Heart right ventricle (tissue), 16 donors: ENCODE measurements around the gene HBEGF. TPM values are rescaled to one million over a fixed set of nuclear protein-coding genes. Genes with fewer than 3 reads are reported as not detected.

ENCODE experiments used
- ATAC-seq, 8 donors: fragments of 200-7000 bp; cut with Tn5 transposase; one replicate each; pipeline ENCODE4 v1.9.1; 2020; ENCODE audit warnings: mild to moderate bottlenecking in 8 of 8, moderate library complexity in 8 of 8, moderate number of reproducible peaks in 1 of 8
- DNase-seq, 2 donors: peaks; one replicate each; pipeline ENCODE4 v3.0.0-alpha.2; 2020
- H3K27ac ChIP-seq, 10 donors: fragments of 200-600 bp; sonication (generic) in 2 of 10; one replicate each; pipeline versions ENCODE4 v1.5.0 to v1.8.0; 2020 to 2022; ENCODE audit warnings: mild to moderate bottlenecking in 3 of 10
- H3K27me3 ChIP-seq, 7 donors: fragments of 200-600 bp; one replicate each; pipeline ENCODE4 v1.8.0; 2021 to 2022; ENCODE audit warnings: mild to moderate bottlenecking in 2 of 7
- H3K36me3 ChIP-seq, 9 donors: fragments of 200-600 bp; sonication (generic) in 1 of 9; one replicate each; pipeline versions ENCODE4 v1.5.0 to v1.8.0; 2020 to 2022; ENCODE audit warnings: mild to moderate bottlenecking in 2 of 9
- H3K4me1 ChIP-seq, 9 donors: fragments of 200-600 bp; sonication (generic) in 1 of 9; one replicate each; pipeline versions ENCODE4 v1.5.0 to v1.8.0; 2020 to 2022; ENCODE audit warnings: mild to moderate bottlenecking in 4 of 9
- H3K4me3 ChIP-seq, 10 donors: fragments of 200-600 bp; sonication (generic) in 2 of 10; one replicate each; pipeline versions ENCODE4 v1.5.0 to v1.8.0; 2020 to 2022; ENCODE audit warnings: mild to moderate bottlenecking in 7 of 10, moderate library complexity in 2 of 10
- H3K9me3 ChIP-seq, 11 donors: fragments of 200-600 bp in 10 of 11; sonication (generic) in 2 of 11; one replicate each; pipeline versions ENCODE4 v1.5.0 to v1.8.0; 2013 to 2022; ENCODE audit warnings: mild to moderate bottlenecking in 2 of 11, control low read depth in 1 of 11, moderate library complexity in 1 of 11
- CTCF ChIP-seq, 9 donors: fragments of 200-600 bp; sonication (generic) in 2 of 9; IDR thresholded peaks; one replicate each; pipeline versions ENCODE4 v1.5.0 to v1.8.0; 2021 to 2022; ENCODE audit warnings: antibody characterized with exemption in 9 of 9, mild to moderate bottlenecking in 5 of 9, moderate library complexity in 1 of 9
- WGBS, 2 donors: extraction: QIAGEN DNeasy Blood & Tissue Kit; methylation state at CpG; one replicate each; pipeline ENCODE4 v1.1.7; 2013; ENCODE audit warnings: inconsistent platforms in 1 of 2; 5-methylcytosine and 5-hydroxymethylcytosine counted together
- intact Hi-C, 10 donors: fragments of 100-400 bp; cut with DNase I; formaldehyde crosslinking; loops; one replicate each; pipeline versions ENCODE4 v1.11.1 to v1.14.2; 2022
- polyA plus RNA-seq, 2 donors: library from polyadenylated mRNA; stranded (reverse); fragments of 200-250 nt; gene quantifications; one replicate each; pipeline ENCODE4 v1.2.3, GENCODE V29; 2013
- total RNA-seq, 10 donors: library from RNA; stranded (reverse); fragmentation: NEBNext Ultra II Directional in 3 of 10; extraction: Animal tissue kit (Norgen Biotek cat#: 25700) in 3 of 10; gene quantifications; one replicate each; pipeline versions ENCODE4 v1.2.1 to v1.2.4, GENCODE V29; 2021 to 2023
- donor health status: Arrhythmogenic right ventricular cardiomyopathy.
- donor health status: ischemic (EF 13 %, LVEDD 7.1; RV severe dilation, severe dysfunction).
- donor health status: healthy with polysubstance abuse.
- donor health status: DM: no; HTN: yes; CAD: no.
- donor health status: DM: no; HTN: no; CAD: no.
- donor health status: ischemic (EF 25% LVEDD 6.9; RV normal size, moderate dysfunction).
- donor health status: ischemic (EF 25% LVEDD 5.7; RV mildly dilated, moderate dysfunction).
- donor health status: healthy.
- donor health status: DM: yes; HTN: yes; CAD: no.
- donor health status: Ischemic cardiomyopathy.
- donor health status: ischemic (EF 35%, LVEDD 5.7; RV mildly dilated, moderate dysfunction).
- donor health status: nonischemic (EF 11% LVEDD 7.7; RV severe dilation, severe dysfunction).
- donor health status: DM: yes; HTN: yes; CAD: no.
- donor health status: PGD.
- donor health status: ischemic (EF 29% LVEDD 5.4; RV normal size, mild dysfunction).
- donor health status: nonischemic (EF 23%, LVEDD 6.1; RV moderate dilation, normal function).

HBEGF gene
- total and polyA plus RNA-seq, 12 donors, result 14.6 to 121 (median 32.4) TPM

GRCh38 chr5:140341591-140341990 lies 4.8 kb downstream of the HBEGF start:
- TF ChIP-seq CTCF (IDR thresholded peaks at IDR 0.05), result no peak
- peak; percentile 68 to 80 for DNase-seq
- Histone ChIP-seq H3K36me3 (peaks cover 0 to 69% (median 12%) of the 10 kb centered on the region in 9 donors), H3K27me3 (no peaks in the 10 kb centered on the region), H3K4me3 (peak overlapping the region in 6 of 10 donors; percentile 0 to 90 (median 8)), H3K27ac (peak overlapping the region in 9 of 10 donors; percentile 3 to 96 (median 90)), H3K4me1 (peaks cover 11 to 93% (median 87%) of the 10 kb centered on the region in 9 donors), H3K9me3 (no peaks in the 10 kb centered on the region)
- intact Hi-C loops, result loop anchor here in 5 of 10 donors (5.0 to 10.0 kb wide), 3 partner anchors 39 to 47 kb away; partner anchors contain the start of gene PFDN1 (in 2 of the 5)
- ATAC-seq, result peak; percentile 12 to 83 (median 66)
- 44 to 50% methylated on average over 5 of the region's 5 CpGs for WGBS, 2 donors

GRCh38 chr5:140340605-140341121 lies 5.7 kb downstream of the HBEGF start:
- intact Hi-C loops, result loop anchor here in 5 of 10 donors (5.0 to 10.0 kb wide), 3 partner anchors 38 to 46 kb away; partner anchors contain the start of gene PFDN1 (in 2 of the 5)
- Histone ChIP-seq H3K9me3 (no peaks in the 10 kb centered on the region), H3K36me3 (peaks cover 0 to 77% (median 16%) of the 10 kb centered on the region in 9 donors), H3K4me3 (no peak overlapping the region), H3K27me3 (no peaks in the 10 kb centered on the region), H3K27ac (peak overlapping the region in 8 of 10 donors; percentile 32 to 96 (median 92)), H3K4me1 (peaks cover 11 to 100% (median 96%) of the 10 kb centered on the region in 9 donors)
- DNase-seq (no peak), ATAC-seq (no peak)
- TF ChIP-seq CTCF (IDR thresholded peaks at IDR 0.05), result no peak

GRCh38 chr5:140339636-140340035 lies 6.8 kb downstream of the HBEGF start:
- ATAC-seq (no peak), DNase-seq (no peak)
- intact Hi-C loops, result loop anchor here in 5 of 10 donors (5.0 to 10.0 kb wide), 3 partner anchors 37 to 45 kb away; partner anchors contain the start of gene PFDN1 (in 2 of the 5)
- peak overlapping the region in 7 of 10 donors; percentile 34 to 96 (median 90) for H3K27ac ChIP-seq
- H3K4me1 ChIP-seq, result peaks cover 11 to 97% (median 90%) of the 10 kb centered on the region in 9 donors
- no peak overlapping the region for H3K4me3 ChIP-seq
- WGBS, 2 donors, result 81% methylated on average over 4 of the region's 4 CpGs
- TF ChIP-seq CTCF (IDR thresholded peaks at IDR 0.05), result no peak
- no peaks in the 10 kb centered on the region for H3K27me3 ChIP-seq
- no peaks in the 10 kb centered on the region for H3K9me3 ChIP-seq
- H3K36me3 ChIP-seq, result peaks cover 0 to 84% (median 23%) of the 10 kb centered on the region in 9 donors

- no peak overlapping the region for H3K4me3 ChIP-seq
- intact Hi-C loops, result no loop called here
These were observed 7.5 kb downstream of the HBEGF start for GRCh38 chr5:140338908-140339307.

More at GRCh38 chr5:140338908-140339307, 7.5 kb downstream of the HBEGF start:
- no peak for ATAC-seq
- no peaks in the 10 kb centered on the region for H3K9me3 ChIP-seq
- 80 to 89% methylated on average over 2 of the region's 2 CpGs for WGBS, 2 donors
- H3K27ac ChIP-seq, result peak overlapping the region in 4 of 10 donors; percentile 73 to 96 (median 95)
- TF ChIP-seq CTCF (IDR thresholded peaks at IDR 0.05), result no peak
- peaks cover 11 to 97% (median 84%) of the 10 kb centered on the region in 9 donors for H3K4me1 ChIP-seq
- DNase-seq, result no peak
- H3K27me3 ChIP-seq, result no peaks in the 10 kb centered on the region
- peaks cover 0 to 90% (median 30%) of the 10 kb centered on the region in 9 donors for H3K36me3 ChIP-seq
